GM12873 (cell line): ENCODE data around the gene C4A.
"Not testable (repeated sequence)": the region's sequence is repeated elsewhere in the genome, so short reads cannot be mapped to it uniquely, and the experiment has no call there.

ENCODE experiments used
- CTCF ChIP-seq: IDR thresholded peaks from 2 replicates; pipeline ENCODE4 v1.5.1; 2012; ENCODE audit warnings: low read depth, mild to moderate bottlenecking, moderate library complexity, low read length, control low read depth; ENCODE audit not compliant: insufficient read depth; ENCODE audit errors: missing control alignments

C4A gene

GRCh38 chr6:31981744-31982143 is at the start of gene C4A:
TSS of gene C4A (plus strand) at chr6:31982057. CDS start at chr6:31982108, 51 bp downstream.
- TF ChIP-seq CTCF: not testable (repeated sequence)

GRCh38 chr6:31933537-31933936 is 48.3 kb upstream of the C4A start:
- no peak for TF ChIP-seq CTCF

- no peak for TF ChIP-seq CTCF
Observed at GRCh38 chr6:31935021-31935420, 46.8 kb upstream of the C4A start.

GRCh38 chr6:31935823-31936222 is 46.0 kb upstream of the C4A start:
- no peak for TF ChIP-seq CTCF

GRCh38 chr6:31940256-31940664 is 41.6 kb upstream of the C4A start:
- no peak for TF ChIP-seq CTCF

GRCh38 chr6:31943742-31944141 is 38.1 kb upstream of the C4A start:
- no peak for TF ChIP-seq CTCF

GRCh38 chr6:31945154-31945506 is 36.7 kb upstream of the C4A start:
- no peak for TF ChIP-seq CTCF
